WTC11 (cell line): ENCODE measurements around the gene DNAH7. TPM values are rescaled to one million over a fixed set of nuclear protein-coding genes. Genes with fewer than 3 reads are reported as not detected.

ENCODE experiments used
- ATAC-seq: fragments of 200-7000 bp; cut with Tn5 transposase; 2 replicates; pipeline ENCODE4 v1.10.0; 2021; ENCODE audit warnings: mild to moderate bottlenecking, moderate library complexity
- CTCF ChIA-PET: fragments of 300-600 bp; sonication (Branson Sonifier 250); formaldehyde crosslinking; loops from one replicate; lab custom pipeline; 2021; ENCODE audit warnings: antibody characterized with exemption; lab: Charles Lee
- POLR2A ChIA-PET: fragments of 350-600 bp; sonication (Branson Sonifier 250); formaldehyde crosslinking; loops from one replicate; lab custom pipeline; 2021; ENCODE audit warnings: antibody characterized with exemption; lab: Charles Lee
- DNase-seq: peaks from one replicate; pipeline ENCODE4 v3.0.0; 2021; ENCODE audit warnings: low spot score
- H3K27ac Mint-ChIP-seq: 2 replicates; pipeline ENCODE4 v1.8.0; 2021; ENCODE audit warnings: mixed read lengths
- H3K27me3 Mint-ChIP-seq: 2 replicates; pipeline ENCODE4 v1.8.0; 2021; ENCODE audit warnings: low read depth, mild to moderate bottlenecking, moderate library complexity, mixed read lengths
- H3K36me3 Mint-ChIP-seq: 2 replicates; pipeline ENCODE4 v1.8.0; 2021; ENCODE audit warnings: mixed read lengths
- H3K4me1 Mint-ChIP-seq: 2 replicates; pipeline ENCODE4 v1.8.0; 2022; ENCODE audit warnings: mixed read lengths
- H3K4me3 Mint-ChIP-seq: 2 replicates; pipeline ENCODE4 v1.8.0; 2021; ENCODE audit warnings: mild to moderate bottlenecking, moderate library complexity, mixed read lengths
- H3K9me3 Mint-ChIP-seq: 2 replicates; pipeline ENCODE4 v1.8.0; 2021; ENCODE audit warnings: mixed read lengths
- ATF1 ChIP-seq: sonication (generic); formaldehyde crosslinking; IDR thresholded peaks from 2 replicates; pipeline ENCODE4 v1.8.1; 2023; ENCODE audit warnings: mild to moderate bottlenecking, moderate library complexity, missing genetic modification reagents
- ESRRA ChIP-seq: sonication (generic); formaldehyde crosslinking; IDR thresholded peaks from 2 replicates; pipeline ENCODE4 v1.8.1; 2022; ENCODE audit warnings: mild to moderate bottlenecking, missing genetic modification reagents, borderline replicate concordance
- FOXP1 ChIP-seq: sonication (generic); formaldehyde crosslinking; IDR thresholded peaks from 2 replicates; pipeline ENCODE4 v1.8.0; 2022; ENCODE audit warnings: missing genetic modification reagents, mild to moderate bottlenecking, moderate library complexity, borderline replicate concordance
- FOXP4 ChIP-seq: sonication (generic); formaldehyde crosslinking; IDR thresholded peaks from 2 replicates; pipeline ENCODE4 v1.8.0; 2022; ENCODE audit warnings: mild to moderate bottlenecking, missing genetic modification reagents
- GRHL2 ChIP-seq: fragments of 250-450 bp; sonication (Bioruptor Pico); IDR thresholded peaks from 2 replicates; pipeline ENCODE4 v1.8.0; 2022; ENCODE audit warnings: mild to moderate bottlenecking, moderate library complexity; ENCODE audit not compliant: insufficient replicate concordance, severe bottlenecking
- GTF2I ChIP-seq: fragments of 250-450 bp; sonication (Bioruptor Pico); conservative IDR thresholded peaks from 2 replicates; pipeline ENCODE4 v1.4.0; 2021; ENCODE audit warnings: mild to moderate bottlenecking
- MYBL2 ChIP-seq: sonication (generic); formaldehyde crosslinking; IDR thresholded peaks from 2 replicates; pipeline ENCODE4 v1.8.1; 2023; ENCODE audit warnings: mild to moderate bottlenecking, moderate library complexity, missing genetic modification reagents
- NFATC4 ChIP-seq: fragments of 250-450 bp; sonication (Bioruptor Pico); IDR thresholded peaks from 2 replicates; pipeline ENCODE4 v1.9.0; 2021; ENCODE audit warnings: mild to moderate bottlenecking
- PRDM15 ChIP-seq: sonication (generic); formaldehyde crosslinking; IDR thresholded peaks from 2 replicates; pipeline ENCODE4 v1.8.0; 2022; ENCODE audit warnings: missing genetic modification reagents
- RORB ChIP-seq: fragments of 250-450 bp; sonication (Bioruptor Pico); IDR thresholded peaks from 2 replicates; pipeline ENCODE4 v1.9.0; 2021; ENCODE audit warnings: mild to moderate bottlenecking
- SMAD4 ChIP-seq: sonication (generic); formaldehyde crosslinking; IDR thresholded peaks from 2 replicates; pipeline ENCODE4 v1.8.0; 2022; ENCODE audit warnings: mild to moderate bottlenecking, missing genetic modification reagents
- TCF7 ChIP-seq: sonication (generic); formaldehyde crosslinking; IDR thresholded peaks from 2 replicates; pipeline ENCODE4 v1.8.0; 2022; ENCODE audit warnings: mild to moderate bottlenecking, low read depth, missing genetic modification reagents, moderate library complexity
- ZBTB43 ChIP-seq: sonication (generic); formaldehyde crosslinking; IDR thresholded peaks from 2 replicates; pipeline ENCODE4 v1.8.1; 2023; ENCODE audit warnings: mild to moderate bottlenecking, missing genetic modification reagents
- ZNF263 ChIP-seq: sonication (generic); formaldehyde crosslinking; IDR thresholded peaks from 2 replicates; pipeline ENCODE4 v1.8.1; 2022; ENCODE audit warnings: low read depth, mild to moderate bottlenecking, moderate library complexity, missing genetic modification reagents
- ZNF396 ChIP-seq: fragments of 250-450 bp; sonication (Bioruptor Pico); IDR thresholded peaks from 2 replicates; pipeline ENCODE4 v1.8.0; 2021; ENCODE audit warnings: mild to moderate bottlenecking, moderate library complexity, borderline replicate concordance
- ZNF423 ChIP-seq: fragments of 250-450 bp; sonication (Bioruptor Pico); IDR thresholded peaks from 2 replicates; pipeline ENCODE4 v2.1.2; 2022; ENCODE audit warnings: mild to moderate bottlenecking, moderate library complexity
- total RNA-seq: library from RNA; stranded (reverse); gene quantifications from 3 replicates; pipeline ENCODE4 v1.2.3, GENCODE V29; 2021
- TF ChIP-seq, protein P1 (sequence below): sonication (generic); formaldehyde crosslinking; IDR thresholded peaks from 2 replicates; pipeline ENCODE4 v1.8.0; 2023; ENCODE audit warnings: missing genetic modification reagents
- TF ChIP-seq, protein P2 (sequence below): fragments of 250-450 bp; sonication (Bioruptor Pico); IDR thresholded peaks from 2 replicates; pipeline ENCODE4 v2.1.2; 2022; ENCODE audit warnings: mild to moderate bottlenecking, moderate library complexity
- TF ChIP-seq, protein P3 (sequence below): sonication (generic); formaldehyde crosslinking; IDR thresholded peaks from 2 replicates; pipeline ENCODE4 v1.8.0; 2022; ENCODE audit warnings: mild to moderate bottlenecking, missing genetic modification reagents
- TF ChIP-seq, protein P4 (sequence below): sonication (generic); formaldehyde crosslinking; IDR thresholded peaks from 2 replicates; pipeline ENCODE4 v1.8.1; 2023; ENCODE audit warnings: mild to moderate bottlenecking, moderate library complexity, missing genetic modification reagents

DNAH7 gene
- total RNA-seq, 1 experiment from 2014 or later, result 0.04 TPM

DNA sequence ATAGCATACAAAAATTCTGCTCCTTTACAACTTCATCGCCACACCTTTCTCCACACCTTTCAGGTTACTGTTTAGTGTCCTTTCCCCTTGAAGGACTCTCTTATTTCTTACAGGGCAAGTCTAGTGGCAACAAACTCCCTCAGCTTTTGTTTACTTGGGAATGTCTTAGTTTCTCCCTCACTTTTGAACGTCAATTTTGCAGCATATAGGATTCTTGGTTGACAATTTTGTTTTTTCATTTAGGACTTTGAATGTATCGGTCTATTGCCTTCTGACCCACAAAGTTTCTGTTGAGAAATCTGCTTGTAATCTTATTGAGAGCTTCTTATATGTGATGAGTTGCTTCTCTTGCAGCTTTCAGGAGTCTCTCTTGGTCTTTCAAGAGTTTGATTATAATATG lies 368.2 kb downstream of the DNAH7 start:
- no peak overlapping the region for H3K4me3 Mint-ChIP-seq
- H3K36me3 Mint-ChIP-seq, result peaks cover 20% of the 10 kb centered on the region
- H3K9me3 Mint-ChIP-seq, result peaks cover 20% of the 10 kb centered on the region
- ChIA-PET CTCF (no interaction called here), POLR2A (no interaction called here)
- ATAC-seq (no peak), DNase-seq (no peak)
- H3K4me1 Mint-ChIP-seq, result peaks cover 26% of the 10 kb centered on the region
- no peak overlapping the region; the same call in 1 of the 2 replicates for H3K27ac Mint-ChIP-seq
- no peaks in the 10 kb centered on the region for H3K27me3 Mint-ChIP-seq
- TF ChIP-seq, protein P1, sequence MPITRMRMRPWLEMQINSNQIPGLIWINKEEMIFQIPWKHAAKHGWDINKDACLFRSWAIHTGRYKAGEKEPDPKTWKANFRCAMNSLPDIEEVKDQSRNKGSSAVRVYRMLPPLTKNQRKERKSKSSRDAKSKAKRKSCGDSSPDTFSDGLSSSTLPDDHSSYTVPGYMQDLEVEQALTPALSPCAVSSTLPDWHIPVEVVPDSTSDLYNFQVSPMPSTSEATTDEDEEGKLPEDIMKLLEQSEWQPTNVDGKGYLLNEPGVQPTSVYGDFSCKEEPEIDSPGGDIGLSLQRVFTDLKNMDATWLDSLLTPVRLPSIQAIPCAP (CRISPR knock-in tag), result no peak
- no peak for TF ChIP-seq ATF1 (CRISPR knock-in tag)
- TF ChIP-seq ZNF396 (CRISPR knock-in tag), result no peak
- TF ChIP-seq, protein P2, sequence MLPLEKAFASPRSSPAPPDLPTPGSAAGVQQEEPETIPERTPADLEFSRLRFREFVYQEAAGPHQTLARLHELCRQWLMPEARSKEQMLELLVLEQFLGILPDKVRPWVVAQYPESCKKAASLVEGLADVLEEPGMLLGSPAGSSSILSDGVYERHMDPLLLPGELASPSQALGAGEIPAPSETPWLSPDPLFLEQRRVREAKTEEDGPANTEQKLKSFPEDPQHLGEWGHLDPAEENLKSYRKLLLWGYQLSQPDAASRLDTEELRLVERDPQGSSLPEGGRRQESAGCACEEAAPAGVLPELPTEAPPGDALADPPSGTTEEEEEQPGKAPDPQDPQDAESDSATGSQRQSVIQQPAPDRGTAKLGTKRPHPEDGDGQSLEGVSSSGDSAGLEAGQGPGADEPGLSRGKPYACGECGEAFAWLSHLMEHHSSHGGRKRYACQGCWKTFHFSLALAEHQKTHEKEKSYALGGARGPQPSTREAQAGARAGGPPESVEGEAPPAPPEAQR, result no peak
- TF ChIP-seq, protein P3, sequence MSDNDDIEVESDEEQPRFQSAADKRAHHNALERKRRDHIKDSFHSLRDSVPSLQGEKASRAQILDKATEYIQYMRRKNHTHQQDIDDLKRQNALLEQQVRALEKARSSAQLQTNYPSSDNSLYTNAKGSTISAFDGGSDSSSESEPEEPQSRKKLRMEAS (CRISPR knock-in tag), result no peak
- no peak for TF ChIP-seq FOXP1 (CRISPR knock-in tag)
- TF ChIP-seq, protein P4, sequence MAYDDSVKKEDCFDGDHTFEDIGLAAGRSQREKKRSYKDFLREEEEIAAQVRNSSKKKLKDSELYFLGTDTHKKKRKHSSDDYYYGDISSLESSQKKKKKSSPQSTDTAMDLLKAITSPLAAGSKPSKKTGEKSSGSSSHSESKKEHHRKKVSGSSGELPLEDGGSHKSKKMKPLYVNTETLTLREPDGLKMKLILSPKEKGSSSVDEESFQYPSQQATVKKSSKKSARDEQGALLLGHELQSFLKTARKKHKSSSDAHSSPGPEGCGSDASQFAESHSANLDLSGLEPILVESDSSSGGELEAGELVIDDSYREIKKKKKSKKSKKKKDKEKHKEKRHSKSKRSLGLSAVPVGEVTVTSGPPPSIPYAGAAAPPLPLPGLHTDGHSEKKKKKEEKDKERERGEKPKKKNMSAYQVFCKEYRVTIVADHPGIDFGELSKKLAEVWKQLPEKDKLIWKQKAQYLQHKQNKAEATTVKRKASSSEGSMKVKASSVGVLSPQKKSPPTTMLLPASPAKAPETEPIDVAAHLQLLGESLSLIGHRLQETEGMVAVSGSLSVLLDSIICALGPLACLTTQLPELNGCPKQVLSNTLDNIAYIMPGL, result no peak
- TF ChIP-seq FOXP4, result no peak
- TF ChIP-seq ZNF423 (CRISPR knock-in tag), result no peak
- TF ChIP-seq GTF2I (CRISPR knock-in tag), result no peak
- TF ChIP-seq ZBTB43 (CRISPR knock-in tag), result no peak
- no peak for TF ChIP-seq NFATC4
- no peak for TF ChIP-seq PRDM15 (CRISPR knock-in tag)
- TF ChIP-seq MYBL2 (CRISPR knock-in tag), result no peak
- TF ChIP-seq TCF7 (CRISPR knock-in tag), result no peak
- TF ChIP-seq RORB (CRISPR knock-in tag), result no peak
- TF ChIP-seq SMAD4 (CRISPR knock-in tag), result no peak
- TF ChIP-seq GRHL2 (CRISPR knock-in tag), result no peak
- TF ChIP-seq ZNF263, result no peak
- TF ChIP-seq ESRRA (CRISPR knock-in tag), result no peak
